Bronchial epithelial cell (primary cell): Measurements from ENCODE around the gene TMCC1. TPM values are rescaled to one million over a fixed set of nuclear protein-coding genes. Genes with fewer than 3 reads are reported as not detected.
A peak's percentile ranks its signal among the peaks of the same experiment; 100 is the strongest.
"Not testable (repeated sequence)": the region's sequence is repeated elsewhere in the genome, so short reads cannot be mapped to it uniquely, and the experiment has no call there.

Source experiments
- DNase-seq: peaks from one replicate; pipeline ENCODE4 v3.0.0-alpha.2; 2010; ENCODE audit warnings: low read depth
- FAIRE-seq: peaks from 2 replicates; lab custom pipeline; 2011; peaks lifted over from hg19 to GRCh38; lab: Jason Lieb, UNC
- H3K27me3 ChIP-seq: 2 replicates; pipeline ENCODE4 v1.5.1; 2011; ENCODE audit warnings: low read length; ENCODE audit not compliant: control insufficient read depth, insufficient read depth
- H3K36me3 ChIP-seq: 2 replicates; pipeline ENCODE4 v1.5.1; 2011; ENCODE audit warnings: low read length; ENCODE audit not compliant: control insufficient read depth, insufficient read depth
- H3K4me3 ChIP-seq: 2 replicates; pipeline ENCODE4 v1.5.1; 2011; ENCODE audit warnings: mild to moderate bottlenecking, low read depth, low read length, control low read depth
- total RNA-seq: library from RNA; depleted of rRNA; stranded (reverse); fragments of >200 nt; gene quantifications from 2 replicates; pipeline ENCODE4 v1.2.1, GENCODE V29; 2014
- TF ChIP-seq, protein P1 (sequence below): IDR thresholded peaks from 2 replicates; pipeline ENCODE4 v1.5.1; 2011; ENCODE audit warnings: mild to moderate bottlenecking, moderate library complexity, low read length, control low read depth, inconsistent platforms; ENCODE audit not compliant: insufficient read depth, severe bottlenecking

TMCC1 gene
- total RNA-seq, 1 donor from 2014 or later: 18.2 TPM

DNA sequence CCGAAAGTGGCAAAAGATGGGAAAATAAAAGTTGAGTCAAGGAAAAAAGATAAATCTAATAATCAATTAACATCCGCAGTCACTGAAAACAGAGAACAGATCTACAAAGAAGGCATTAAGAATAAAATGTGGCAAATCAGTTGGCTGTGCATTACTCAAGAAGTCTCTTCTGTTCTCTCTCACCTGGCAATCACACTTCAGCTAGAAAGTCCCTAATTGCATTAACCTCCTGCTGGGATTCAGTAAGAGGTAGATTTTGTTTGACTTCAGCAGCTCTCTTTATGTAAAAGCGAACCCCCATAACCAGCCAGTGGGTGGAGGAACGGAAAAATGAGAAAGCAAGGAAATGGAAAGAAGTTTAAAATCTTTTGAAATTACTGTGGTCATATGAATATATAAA is 192.3 kb downstream of the TMCC1 start:
- Histone ChIP-seq H3K4me3 (no peak overlapping the region), H3K36me3 (no peaks in the 10 kb centered on the region), H3K27me3 (no peaks in the 10 kb centered on the region)
- no peak for DNase-seq
- FAIRE-seq: no peak
- TF ChIP-seq, protein P1, sequence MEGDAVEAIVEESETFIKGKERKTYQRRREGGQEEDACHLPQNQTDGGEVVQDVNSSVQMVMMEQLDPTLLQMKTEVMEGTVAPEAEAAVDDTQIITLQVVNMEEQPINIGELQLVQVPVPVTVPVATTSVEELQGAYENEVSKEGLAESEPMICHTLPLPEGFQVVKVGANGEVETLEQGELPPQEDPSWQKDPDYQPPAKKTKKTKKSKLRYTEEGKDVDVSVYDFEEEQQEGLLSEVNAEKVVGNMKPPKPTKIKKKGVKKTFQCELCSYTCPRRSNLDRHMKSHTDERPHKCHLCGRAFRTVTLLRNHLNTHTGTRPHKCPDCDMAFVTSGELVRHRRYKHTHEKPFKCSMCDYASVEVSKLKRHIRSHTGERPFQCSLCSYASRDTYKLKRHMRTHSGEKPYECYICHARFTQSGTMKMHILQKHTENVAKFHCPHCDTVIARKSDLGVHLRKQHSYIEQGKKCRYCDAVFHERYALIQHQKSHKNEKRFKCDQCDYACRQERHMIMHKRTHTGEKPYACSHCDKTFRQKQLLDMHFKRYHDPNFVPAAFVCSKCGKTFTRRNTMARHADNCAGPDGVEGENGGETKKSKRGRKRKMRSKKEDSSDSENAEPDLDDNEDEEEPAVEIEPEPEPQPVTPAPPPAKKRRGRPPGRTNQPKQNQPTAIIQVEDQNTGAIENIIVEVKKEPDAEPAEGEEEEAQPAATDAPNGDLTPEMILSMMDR: no peak

DNA sequence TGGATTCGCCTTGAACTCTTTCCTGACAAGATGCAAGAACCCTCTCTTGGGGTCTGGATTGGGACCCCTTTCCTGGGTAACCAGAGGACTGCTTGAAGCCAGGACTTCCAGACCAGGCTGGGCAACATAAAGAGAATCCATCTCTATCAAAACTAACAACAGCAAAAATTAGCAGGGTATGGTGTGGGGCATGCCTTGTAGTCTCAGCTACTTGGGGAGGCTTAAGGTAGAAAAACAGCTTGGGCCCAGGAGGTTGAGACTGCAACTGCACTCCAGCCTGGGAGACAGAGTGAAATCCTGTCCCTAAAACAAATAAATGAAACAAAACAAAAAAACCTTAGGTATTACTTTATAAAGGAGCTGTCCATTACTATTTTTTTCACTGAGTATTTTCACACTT is 193.9 kb downstream of the TMCC1 start:
- TF ChIP-seq, protein P1: no peak
- Histone ChIP-seq H3K27me3 (no peaks in the 10 kb centered on the region), H3K4me3 (no peak overlapping the region), H3K36me3 (no peaks in the 10 kb centered on the region)
- FAIRE-seq (no peak), DNase-seq (no peak)

DNA sequence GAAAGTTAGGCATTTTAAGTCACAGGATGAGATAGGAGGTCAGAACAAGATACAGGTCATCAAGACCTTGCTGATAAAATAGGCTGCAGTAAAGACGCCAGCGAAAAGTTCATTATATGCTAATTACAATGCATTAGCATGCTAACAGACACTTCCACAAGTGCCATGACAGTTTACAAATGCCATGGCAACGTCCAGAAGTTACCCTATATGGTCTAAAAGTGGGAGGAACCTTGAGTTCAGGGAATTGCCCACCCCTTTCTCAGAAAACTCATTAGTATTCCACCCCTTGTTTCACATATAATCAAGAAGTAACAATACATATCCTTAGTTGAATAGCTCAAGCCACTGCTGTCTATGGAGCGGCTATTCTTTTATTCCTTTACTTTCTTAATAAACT is 194.3 kb downstream of the TMCC1 start:
- Histone ChIP-seq H3K36me3 (no peaks in the 10 kb centered on the region), H3K4me3 (no peak overlapping the region), H3K27me3 (no peaks in the 10 kb centered on the region)
- TF ChIP-seq, protein P1: no peak
- no peak for DNase-seq
- no peak for FAIRE-seq

DNA sequence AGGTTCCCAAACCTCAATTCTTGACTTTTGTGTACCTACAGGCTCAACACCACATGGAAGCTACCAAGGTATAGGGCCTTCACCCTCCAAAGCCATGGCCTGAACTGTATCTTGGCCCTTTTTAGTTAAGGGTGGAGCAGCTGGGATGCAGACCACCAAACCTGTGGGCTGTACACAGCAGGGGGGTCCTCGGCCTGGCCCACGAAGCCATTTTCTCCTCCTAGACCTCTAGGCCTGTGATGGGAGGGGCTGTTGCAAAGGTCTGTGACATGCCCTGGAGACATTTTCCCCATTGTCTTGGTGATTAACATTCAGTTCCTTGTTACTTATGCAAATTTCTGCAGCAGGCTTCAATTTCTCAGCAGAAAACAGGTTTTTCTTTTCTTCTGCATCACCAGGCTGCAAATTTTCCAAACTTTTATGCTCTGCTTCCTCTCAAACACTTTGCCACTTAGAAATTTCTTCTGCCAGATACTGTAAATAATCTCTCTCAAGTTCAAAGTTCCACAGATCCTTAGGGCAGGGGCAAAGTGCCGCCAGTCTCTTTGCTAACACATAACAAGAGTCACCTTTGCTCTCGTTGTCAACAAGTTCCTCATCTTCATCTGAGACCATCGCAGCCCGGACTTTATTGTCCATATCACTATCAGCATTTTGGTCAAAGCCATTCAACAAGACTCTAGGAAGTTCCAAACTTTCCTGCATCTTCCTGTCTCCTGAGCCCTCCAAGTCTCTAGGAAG is 196.1 kb downstream of the TMCC1 start:
- TF ChIP-seq, protein P1: no peak
- no peak overlapping the region for H3K4me3 ChIP-seq
- FAIRE-seq (no peak), DNase-seq (no peak)
- H3K36me3 ChIP-seq: no peaks in the 10 kb centered on the region
- H3K27me3 ChIP-seq: no peaks in the 10 kb centered on the region

DNA sequence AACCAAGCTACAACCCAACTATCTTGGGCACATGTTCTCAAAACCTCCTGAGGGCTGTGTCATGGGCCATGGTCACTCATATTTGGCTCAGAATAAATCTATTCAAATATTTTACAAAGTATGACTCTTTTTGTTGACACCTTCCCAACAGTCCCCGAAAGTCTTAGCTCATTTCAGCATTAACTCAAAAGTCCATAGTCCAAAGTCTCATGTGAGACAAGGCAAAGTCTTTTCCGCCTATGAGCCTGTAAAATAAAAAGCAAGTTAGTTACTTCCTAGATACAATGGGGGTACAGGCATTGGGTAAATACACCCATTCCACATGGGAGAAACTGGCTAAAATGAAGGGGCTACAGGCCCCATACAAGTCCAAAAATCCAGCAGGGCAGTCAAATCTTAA is 197.1 kb downstream of the TMCC1 start:
- DNase-seq, FAIRE-seq, H3K4me3 ChIP-seq, H3K27me3 ChIP-seq, H3K36me3 ChIP-seq: not testable (repeated sequence)

DNA sequence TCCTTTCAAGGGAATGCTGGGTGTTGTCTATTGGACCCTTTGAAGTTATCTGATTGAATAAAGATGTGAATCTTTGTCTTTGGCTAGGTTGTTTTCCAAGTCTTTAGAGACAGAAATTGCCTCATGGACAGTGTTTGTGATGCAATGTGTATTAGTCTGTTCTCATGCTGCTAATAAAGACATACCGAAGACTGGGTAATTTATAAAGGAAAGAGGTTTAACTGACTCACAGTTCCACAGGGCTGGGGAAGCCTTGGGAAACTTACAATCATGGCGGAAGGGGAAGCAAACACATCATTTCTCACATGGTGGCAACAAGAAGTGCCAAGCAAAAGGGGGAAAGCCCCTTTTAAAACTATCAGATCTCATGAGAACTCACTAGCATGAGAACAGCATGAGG is 198.3 kb downstream of the TMCC1 start:
- no peaks in the 10 kb centered on the region for H3K36me3 ChIP-seq
- H3K4me3 ChIP-seq: no peak overlapping the region
- H3K27me3 ChIP-seq: no peaks in the 10 kb centered on the region
- TF ChIP-seq, protein P1: no peak
- DNase-seq (peak; percentile 82), FAIRE-seq (no peak)
